Measurements from ENCODE around the gene BNIP5. TPM values are rescaled to one million over a fixed set of nuclear protein-coding genes. Genes with fewer than 3 reads are reported as not detected.
"Not testable (repeated sequence)": the region's sequence is repeated elsewhere in the genome, so short reads cannot be mapped to it uniquely, and the experiment has no call there.

Gene BNIP5
- polyA plus RNA-seq, 10 donors, result 0.04 to 0.24 (median 0.11) TPM

DNA sequence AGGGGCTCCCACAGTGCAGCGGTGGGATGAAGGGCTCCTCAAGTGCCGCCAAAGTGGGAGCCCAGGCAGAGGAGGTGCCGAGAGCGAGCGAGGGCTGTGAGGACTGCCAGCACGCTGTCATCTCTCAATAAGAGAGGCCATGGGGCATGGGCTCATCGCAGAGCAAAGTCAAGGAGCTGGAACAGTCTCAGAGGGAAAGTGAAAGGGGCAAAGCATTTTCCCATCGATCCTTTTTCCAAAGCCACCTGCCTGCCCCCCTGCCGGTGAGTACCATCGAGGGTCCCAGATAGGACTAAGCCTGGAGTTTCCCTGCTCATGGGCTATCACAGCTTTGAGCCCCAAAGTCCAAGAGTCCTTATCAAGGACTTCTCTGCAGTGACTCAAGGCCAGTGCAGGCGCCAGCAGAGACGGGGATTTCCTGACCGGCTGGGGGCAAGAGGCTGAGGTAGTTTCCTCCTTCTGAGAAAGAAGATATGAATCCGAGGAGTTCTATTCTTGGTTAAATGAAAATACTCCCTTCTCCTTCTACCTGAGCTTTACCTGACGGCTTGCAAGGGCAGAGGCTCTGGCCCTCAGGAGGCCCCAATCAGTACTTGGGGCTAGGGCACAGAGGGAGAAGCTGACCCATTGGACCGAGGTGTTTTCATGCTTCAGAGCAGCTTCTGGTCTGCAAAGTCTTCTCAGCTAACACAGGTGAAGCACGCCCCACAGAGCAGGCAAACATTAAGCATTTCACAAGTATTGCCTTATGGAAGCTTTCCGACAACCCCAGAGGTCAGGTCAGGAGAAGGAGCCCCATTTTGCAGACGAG lies 28.2 kb upstream of the BNIP5 start:
- DNase-seq, result no peak

DNA sequence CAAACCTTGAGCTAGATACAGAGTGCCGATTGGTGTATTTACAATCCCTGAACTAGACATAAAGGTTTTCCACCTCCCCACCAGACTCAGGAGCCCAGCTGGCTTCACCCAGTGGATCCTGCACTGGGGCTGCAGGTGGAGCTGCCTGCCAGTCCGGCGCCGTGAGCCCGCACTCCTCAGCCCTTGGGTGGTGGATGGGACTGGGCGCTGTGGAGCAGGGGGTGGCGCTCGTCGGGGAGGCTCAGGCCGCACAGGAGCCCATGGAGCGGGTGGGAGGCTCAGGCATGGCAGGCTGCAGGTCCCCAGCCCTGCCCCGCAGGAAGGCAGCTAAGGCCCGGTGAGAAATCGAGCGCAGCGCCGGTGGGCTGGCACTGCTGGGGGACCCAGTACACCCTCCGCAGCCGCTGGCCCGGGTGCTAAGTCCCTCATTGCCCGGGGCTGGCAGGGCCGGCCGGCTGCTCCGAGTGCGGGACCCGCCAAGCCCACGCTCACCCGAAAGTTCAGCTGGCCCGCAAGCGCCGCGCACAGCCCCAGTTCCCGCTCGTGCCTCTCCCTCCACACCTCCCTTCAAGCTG lies 27.5 kb upstream of the BNIP5 start:
- DNase-seq, result not testable (repeated sequence)

DNA sequence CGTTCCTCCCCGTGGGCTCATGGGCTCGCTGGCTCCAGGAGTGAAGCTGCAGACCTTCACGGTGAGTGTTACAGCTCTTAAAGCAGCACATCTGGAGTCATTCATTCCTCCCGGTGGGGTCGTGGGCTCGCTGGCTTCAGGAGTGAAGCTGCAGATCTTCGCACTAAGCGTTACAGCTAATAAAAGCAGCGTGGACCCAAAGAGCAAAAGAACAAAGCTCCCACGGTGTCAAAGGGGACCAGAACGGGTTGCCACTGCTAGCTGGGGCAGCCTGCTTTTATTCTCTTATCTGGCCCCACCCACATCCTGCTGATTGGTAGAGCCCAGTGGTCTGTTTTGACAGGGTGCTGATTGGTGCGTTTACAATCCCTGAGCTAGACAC lies 26.7 kb upstream of the BNIP5 start:
- DNase-seq, result not testable (repeated sequence)

DNA sequence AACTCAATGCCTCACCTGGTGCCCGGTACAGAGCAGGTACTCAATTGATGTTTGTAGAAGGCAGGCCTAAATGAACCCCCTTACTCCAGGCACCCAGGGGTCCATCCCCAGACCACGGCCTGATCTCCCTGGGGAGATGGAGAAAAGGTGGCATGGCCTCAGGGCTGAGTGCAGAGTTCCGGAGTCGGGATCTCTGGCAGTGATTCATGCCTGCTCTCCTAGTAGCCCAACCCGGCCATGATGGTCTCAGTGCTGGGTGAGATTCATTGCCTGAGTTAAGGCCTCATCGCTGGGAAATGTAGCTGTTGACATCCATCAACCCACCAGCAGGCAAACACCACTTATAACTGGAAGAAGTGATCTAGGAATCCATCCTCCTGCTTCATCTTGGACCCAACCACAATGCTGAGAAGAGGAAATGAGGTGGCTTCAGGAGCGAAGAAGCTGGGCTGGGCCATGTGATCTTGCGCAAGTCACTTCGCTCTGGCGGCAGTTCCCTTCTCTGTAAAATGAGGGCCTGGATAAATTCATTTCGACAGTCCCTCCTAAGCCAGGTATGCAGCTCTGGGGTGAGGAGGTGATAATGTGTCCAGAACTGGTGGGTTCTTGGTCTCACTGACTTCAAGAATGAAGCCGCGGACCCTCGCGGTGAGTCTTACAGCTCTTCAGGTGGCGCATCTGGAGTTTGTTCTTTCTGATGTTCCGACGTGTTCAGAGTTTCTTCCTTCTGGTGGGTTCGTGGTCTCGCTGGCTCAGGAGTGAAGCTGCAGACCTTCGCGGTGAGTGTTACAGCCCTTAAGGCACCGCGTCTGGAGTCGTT lies 26.1 kb upstream of the BNIP5 start:
- no peak for DNase-seq

DNA sequence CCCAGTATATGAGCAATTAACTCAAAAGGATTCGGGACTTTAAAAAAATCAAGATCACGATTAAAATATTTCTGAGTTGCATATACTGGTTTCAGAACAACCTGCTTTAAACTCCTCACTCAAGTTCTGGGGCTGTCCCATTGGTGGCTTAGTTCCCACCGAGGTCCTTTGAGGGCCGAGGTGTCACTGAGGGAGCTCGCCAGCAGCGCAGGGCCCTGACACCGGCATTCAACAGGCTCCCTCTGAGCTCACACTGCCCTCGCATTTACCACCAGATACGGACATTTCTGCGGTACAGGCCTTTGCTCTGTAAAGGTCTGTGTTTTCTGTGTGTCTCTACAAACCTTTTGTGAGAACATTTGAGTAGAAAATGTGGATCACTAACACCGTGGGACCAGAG lies 24.4 kb upstream of the BNIP5 start:
- DNase-seq, result no peak

DNA sequence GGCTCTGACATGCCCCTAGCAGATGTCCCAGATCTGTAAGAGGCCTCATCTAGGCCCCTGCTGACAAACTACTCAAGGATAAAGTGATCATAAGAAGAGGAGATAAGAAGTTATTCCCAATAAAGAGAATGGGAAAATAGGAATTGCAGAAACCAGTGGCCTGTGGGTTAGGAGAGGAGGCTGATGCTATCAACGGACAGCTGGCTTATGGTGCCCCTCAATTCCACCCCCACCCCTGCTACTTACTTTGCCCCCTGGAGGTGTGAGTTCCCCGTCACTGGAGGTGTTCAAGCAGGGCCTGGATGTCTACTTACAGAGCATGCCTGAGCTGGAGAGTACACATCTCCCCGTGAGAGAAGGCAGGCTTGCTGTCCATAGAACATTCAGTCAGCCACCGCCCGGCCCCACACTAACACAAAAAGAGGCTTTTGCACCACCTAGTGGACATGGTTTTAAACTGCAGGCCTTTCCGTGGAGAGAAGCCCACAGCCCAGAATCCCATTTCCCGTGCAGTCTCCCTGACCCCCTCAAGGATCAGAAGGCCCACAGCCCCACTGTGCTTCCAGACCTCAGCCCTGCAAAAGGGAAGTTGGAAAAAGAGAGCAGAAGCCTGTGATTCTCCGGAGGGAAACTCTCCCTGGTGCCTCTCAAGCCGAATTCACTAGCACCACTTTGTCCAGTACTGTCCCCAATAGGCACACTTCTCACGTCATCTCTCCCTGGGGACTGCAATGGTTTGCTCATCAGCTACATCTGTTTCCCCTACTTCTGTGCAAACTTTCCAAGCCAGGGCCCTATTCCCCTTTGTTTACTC lies 23.8 kb upstream of the BNIP5 start:
- peak; percentile 77 to 92 (median 85) for DNase-seq

DNA sequence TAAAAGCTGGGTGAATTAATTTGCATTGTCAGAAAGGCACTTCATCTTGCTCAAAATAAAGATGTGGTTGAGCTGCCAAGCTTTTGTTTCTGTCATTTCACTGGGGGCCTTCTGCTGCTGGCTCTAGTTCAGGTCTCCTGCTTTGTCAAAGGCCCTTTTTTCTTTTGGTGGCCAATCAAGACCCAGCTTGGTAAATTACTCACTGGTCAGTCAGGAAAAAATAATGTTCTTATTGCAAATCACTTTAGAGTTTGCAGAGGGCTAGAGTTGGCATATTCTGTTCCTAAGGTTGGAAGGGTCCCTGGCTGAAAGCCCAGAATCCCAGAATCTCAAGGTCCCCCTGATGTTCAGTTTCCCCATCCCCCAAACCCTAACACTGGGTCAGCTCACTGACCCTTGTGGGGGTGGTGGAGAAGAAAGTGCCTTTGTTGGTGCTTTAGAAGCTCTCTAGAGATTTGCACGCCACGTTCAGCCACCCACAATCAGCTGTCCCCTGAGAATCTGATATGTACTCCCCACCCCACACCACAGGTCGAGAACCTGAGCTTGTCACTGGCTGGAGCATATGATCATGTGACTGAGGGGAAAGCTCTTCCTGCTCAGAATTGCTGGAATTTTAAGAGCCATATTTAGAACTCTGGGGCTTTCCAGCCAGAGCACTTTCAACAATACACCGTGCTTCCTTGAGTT lies 21.7 kb upstream of the BNIP5 start:
- DNase-seq, result no peak

DNA sequence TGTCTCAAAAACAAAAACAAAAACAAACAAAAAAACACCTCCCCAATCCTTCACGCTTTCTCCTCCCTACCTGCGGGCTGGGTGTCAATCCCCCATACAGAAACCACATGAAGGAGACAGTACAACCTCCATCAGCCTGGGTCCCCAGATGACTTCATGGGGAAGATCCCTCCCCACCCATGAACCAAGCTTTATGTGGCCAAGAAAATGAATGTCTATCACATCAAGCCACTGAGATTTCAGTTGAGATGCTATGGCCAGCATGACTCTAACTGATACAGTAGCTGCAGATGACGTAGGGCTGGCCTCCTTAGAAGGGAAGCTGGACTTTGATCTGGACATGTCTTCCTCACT lies 21.2 kb upstream of the BNIP5 start:
- DNase-seq, result no peak

DNA sequence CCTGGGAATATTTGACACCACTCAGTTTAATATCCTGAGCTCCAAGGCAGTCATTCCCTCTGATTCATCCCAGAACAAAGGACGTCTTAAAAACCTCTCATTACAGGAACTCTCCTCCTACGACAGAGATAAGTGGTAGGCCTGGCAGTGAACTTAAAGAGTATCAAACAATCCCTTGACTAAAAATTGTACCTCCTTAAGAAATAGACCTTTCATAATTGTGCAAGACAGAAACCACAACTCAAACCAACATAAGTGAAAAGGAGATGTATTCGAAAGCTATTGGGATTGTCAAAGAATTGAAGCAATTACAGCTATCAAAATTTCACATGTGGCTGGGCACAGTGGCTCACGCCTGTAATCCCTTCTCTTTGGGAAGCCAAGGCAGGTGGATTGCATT lies 19.1 kb upstream of the BNIP5 start:
- no peak for DNase-seq

DNA sequence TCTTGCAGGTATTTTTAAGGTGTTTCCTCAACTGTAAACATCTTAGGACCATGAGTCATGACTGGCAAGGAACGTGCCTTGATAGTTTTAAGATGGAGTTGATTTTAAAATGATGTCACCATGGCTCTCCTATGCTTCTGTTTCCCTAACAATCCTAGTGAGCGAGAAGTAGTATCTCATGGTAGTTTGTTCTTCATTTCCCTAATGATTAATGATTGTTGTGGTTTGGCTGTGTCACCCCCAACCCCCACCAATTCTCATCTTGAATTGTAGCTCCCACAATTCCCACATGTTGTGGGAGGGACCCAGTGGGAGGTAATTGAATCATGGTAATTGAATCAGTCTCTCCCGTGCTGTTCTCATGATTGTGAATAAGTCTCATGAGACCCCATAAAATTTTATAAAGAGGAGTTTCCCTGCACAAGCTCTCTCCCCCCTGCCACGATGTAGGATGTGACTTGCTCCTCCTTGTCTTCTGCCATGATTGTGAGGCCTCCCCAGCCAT lies 16.8 kb upstream of the BNIP5 start:
- DNase-seq, result no peak

DNA sequence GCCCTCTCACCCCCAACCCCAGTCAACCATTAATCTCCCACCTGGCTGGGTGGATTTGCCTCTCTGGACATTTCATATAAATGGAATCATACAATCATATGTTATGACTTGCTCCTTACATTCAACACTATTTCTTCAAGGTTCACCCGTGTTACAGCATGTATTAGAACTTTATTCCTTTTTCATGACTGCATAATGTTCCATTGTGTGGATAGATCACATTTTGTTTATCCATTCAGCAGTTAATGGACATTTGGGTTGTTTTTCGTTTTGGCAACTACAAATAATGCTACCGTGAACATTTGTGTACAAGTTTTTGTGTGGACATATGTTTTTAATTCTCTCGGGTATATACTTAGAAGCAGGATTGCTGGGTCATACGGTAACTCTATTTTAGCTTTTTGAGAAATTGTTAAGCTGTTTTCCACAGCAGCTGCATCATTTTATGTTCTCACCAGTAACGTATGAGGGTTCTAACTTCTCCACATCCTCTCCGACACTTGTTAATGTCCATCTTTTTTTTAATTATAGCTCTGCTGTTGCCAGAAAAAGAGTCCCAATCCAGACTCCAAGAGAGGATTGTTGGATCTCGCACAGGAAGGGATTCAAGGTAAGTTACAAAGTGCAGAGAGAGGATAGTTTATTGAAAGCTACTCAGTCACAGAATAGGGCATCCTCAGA lies 15.9 kb upstream of the BNIP5 start:
- no peak for DNase-seq

DNA sequence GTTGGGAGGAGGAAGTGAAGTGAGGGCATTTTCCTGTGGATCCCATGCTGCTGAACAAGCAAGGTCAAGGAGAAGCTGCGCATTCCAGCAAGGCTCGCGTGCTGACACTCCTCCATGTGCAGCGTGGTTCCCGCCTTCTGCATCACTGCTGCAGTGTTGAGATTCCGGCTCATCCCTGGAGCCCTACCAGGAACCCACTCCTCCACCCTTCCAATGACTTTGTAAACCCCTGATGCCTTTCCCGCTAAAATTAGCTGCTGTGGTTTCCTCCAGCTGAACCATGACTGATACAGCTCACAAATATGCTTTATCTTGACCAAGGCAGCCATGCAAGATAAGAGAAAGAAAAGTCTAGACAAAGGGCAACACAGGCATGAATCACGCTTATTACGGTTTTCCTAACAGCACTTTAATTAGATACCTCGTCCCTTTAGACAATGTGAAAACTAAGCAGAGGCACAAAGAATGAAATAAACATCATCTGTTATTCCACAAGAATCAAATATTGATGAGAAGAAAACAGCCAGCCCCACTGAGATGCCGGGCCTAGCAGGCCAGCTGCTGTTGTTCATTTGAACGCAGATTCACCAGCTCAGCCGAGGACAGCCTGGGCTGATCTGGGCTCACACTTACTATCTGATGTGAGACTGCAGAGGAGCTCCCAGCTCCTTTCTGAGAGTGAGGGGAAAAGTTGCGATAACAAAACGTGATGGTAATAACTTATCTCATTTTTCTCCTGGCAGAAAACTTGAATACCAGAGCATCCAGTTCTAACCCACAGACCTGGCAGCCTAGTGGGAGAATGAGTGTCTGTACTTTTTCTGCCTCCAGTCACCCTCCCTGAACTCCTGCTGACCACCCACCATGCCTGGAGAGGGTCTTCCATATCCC lies 14.2 kb upstream of the BNIP5 start:
- peak in 1 of 3 donors; percentile 77 for DNase-seq

DNA sequence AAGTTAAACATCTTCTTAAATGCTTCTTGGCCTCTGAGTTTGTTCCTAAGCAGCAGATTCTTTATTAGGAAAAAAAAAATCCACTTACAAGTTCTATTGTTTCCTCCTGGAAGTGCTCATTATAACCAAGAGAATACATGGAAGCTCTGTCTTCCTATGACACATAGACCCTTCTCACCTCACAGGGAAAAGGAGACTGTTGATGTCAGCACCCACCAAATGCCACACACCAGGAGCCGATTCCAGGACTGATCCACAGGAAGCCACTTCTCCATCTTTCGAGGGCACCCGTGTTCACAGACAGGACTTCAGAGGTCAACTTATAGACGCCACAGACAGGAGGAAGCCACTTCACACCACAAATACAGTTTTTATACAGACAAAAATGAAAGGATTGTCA lies 13.4 kb upstream of the BNIP5 start:
- no peak for DNase-seq

DNA sequence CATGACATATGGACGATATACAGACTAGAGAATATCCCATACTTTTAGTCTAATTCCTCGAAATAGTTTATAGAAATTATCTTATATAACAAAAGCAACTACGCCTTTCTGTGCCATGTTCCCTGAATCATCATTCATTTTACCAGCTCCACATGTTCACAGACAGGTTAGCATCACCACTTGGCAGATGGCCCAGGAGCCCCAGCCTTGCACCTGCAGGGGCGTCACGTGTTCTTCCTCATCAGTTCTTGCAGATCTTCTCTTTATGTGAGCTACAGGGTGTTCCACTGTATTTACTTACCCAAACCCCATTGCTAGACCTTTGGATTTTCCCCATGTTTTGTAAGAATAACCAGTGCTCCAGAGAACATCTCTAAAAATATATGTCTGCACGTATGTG lies 12.6 kb upstream of the BNIP5 start:
- DNase-seq, result no peak

DNA sequence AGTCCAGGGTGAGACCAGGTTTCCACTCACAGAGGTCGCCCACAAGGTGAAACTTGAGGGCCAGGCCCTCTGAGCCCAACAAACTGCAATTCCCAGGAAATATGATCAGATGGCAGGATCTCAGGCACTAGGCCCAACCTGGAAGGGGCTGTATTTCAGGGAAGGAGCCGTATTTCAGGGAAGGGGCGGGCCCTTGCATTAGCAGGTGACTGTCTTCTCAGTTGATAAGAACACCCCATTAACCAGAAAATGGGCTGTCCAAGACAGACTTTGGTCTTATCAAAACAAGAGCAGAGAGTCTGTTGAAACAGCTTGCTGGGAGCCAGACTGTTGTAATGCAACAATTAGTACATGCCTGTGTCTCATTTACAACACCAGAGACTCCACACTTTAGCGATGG lies 10.9 kb upstream of the BNIP5 start:
- DNase-seq, result no peak

DNA sequence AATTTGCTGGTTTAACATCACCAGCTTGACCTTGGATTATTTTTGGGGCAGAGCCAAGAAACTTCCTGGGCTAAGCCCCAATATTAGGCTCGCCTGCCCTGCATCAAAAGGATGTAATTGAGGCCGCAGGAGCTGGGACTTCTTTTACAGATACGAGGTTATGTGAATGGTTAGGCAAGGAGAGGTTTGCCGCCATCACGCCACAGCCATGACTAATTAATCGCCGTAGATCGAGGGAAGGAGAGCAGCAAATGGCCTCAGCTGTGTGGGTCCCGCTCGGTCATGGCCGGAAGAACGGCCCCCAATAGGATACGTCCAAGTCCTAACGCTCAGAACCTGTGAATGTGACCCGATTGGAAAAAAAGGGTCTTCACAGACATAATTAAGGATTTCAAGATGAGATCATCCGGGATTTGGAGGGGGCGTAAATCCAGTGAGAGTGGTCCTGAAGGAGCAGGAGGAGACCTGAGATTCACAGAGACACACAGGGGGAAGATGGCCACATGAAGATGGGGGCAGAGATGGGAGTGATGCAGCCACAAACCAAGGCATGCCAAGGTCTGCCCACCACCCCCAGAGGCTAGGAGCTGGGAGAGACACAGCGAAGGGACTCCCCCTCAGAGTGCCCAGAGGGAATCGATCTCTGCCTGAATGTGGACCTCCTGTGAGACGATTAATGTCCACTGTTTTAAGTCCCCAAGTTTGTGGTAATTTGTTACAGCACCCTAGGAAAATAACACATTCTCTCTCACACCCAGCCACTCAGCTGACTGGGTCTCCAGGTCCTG lies 10.0 kb upstream of the BNIP5 start:
- no peak for DNase-seq

DNA sequence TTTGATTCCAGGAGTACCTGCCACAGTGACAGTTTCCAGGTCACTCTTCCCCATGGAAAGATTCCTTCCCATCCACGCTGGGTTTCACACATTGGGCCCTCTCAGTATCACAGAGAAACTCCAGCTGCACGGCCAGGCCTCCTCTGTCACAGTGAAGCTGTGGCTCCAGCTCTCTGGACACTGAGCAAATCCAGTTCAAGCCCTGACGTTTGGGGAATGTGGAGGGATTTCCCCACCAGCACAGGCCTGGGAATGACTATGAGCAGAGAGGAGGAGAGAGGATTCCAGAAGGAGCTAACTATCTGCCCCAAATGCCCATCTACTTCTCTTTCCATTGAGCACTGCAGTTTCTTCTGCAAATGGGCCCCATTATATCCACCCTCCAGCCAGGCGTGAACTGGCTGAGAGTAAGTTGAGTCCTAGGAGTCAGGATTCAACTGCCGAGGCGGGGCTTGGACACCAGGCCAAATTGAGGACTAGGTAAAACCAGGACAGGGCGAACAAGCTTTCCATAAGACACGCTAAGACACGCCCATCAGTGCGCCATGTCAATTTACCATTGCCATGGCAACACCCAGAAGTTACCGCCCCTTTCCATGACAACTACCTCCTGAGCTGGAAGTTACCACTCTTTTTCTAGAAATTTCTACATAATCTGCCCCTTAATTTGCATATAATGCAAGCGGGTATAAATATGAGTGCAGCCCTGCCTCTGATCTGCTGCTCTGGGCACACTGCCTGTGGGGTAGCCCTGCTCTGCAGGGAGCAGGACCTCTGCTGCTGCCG lies 9.2 kb upstream of the BNIP5 start:
- no peak for DNase-seq

DNA sequence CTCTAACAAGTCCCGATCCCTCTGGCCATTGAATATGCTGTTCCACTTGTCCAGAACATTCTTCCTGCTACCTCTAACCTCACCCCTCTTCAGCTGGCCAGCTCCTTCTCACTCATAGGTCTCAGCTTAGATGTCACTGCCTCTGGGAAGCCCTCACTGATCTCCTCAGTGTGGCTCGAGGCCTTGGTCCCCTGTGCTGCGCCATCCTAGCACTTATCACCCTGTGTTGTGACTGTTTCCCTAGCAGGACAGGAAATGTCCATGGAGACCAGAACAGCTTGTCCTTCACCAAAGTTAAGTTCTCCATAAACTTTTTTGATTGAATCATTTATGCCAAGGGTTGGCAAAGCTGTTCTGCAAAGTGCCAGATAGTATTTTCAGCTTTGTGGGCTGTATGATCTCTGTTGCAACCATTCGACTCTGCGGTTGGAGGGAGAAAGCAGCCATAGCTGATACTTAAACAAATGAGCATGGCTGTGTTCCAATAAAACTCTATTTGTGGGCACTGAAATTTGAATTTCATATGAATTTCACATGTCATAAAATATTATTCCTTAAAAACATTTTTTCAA lies 6.5 kb upstream of the BNIP5 start:
- DNase-seq, result no peak

Data from muscle of back (tissue), 11 donors.